ENCODE results near the gene CPNE9. TPM values are rescaled to one million over a fixed set of nuclear protein-coding genes. Genes with fewer than 3 reads are reported as not detected.

Gene CPNE9
- total and polyA plus RNA-seq, 2 of the 8 experiments (the other 6 are each of a cell fraction or from before 2014, with no cell fraction given), result 4.8 to 6.0 TPM

DNA sequence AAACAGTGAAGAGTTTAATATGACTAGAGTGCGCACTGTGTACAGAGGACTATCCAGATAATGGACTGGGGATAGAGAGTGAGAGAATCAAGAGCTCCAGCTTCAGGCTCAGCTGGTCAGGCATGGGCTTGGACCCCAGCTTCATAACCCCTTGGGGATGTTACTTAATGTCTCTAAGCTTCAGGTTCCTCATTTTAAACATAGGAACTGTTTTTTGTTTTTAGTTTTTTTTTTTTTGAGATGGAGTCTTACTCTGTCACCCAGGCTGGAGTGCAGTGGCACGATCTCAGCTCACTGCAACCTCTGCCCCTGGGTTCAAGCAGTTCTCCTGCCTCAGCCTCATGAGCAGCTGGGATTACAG lies 18.0 kb downstream of the CPNE9 start (continued):
- TF ChIP-seq, protein P1, sequence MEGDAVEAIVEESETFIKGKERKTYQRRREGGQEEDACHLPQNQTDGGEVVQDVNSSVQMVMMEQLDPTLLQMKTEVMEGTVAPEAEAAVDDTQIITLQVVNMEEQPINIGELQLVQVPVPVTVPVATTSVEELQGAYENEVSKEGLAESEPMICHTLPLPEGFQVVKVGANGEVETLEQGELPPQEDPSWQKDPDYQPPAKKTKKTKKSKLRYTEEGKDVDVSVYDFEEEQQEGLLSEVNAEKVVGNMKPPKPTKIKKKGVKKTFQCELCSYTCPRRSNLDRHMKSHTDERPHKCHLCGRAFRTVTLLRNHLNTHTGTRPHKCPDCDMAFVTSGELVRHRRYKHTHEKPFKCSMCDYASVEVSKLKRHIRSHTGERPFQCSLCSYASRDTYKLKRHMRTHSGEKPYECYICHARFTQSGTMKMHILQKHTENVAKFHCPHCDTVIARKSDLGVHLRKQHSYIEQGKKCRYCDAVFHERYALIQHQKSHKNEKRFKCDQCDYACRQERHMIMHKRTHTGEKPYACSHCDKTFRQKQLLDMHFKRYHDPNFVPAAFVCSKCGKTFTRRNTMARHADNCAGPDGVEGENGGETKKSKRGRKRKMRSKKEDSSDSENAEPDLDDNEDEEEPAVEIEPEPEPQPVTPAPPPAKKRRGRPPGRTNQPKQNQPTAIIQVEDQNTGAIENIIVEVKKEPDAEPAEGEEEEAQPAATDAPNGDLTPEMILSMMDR (IDR thresholded peaks at IDR 0.05; ENCODE audit: control extremely low read depth in 1 of 3, insufficient read depth in 1 of 3, low read depth in 1 of 3, low read length in 3 of 3), result no peak
- no peak for TF ChIP-seq CBX8 (IDR thresholded peaks at IDR 0.05; ENCODE audit: borderline replicate concordance, low read depth, low read length)
